Activated T-cell treated with anti-CD3 and anti-CD28 coated beads for 24 hours (primary cell): ENCODE data around the gene ALDOB.

Source experiments
- DNase-seq: peaks from one replicate; pipeline ENCODE4 v3.0.0-alpha.2; 2020; ENCODE audit warnings: low read depth

Gene ALDOB

GRCh38 chr9:101455656-101456240 is 20.2 kb upstream of the ALDOB start:
- no peak for DNase-seq

- no peak for DNase-seq
These were observed 18.4 kb upstream of the ALDOB start for GRCh38 chr9:101453776-101454570.

GRCh38 chr9:101451498-101451897 is 15.9 kb upstream of the ALDOB start:
- no peak for DNase-seq

- no peak for DNase-seq
These were observed 15.4 kb upstream of the ALDOB start for GRCh38 chr9:101450931-101451330.

GRCh38 chr9:101449071-101449721 is 13.6 kb upstream of the ALDOB start:
- DNase-seq, result peak; percentile 29

- DNase-seq, result no peak
These were observed 13.1 kb upstream of the ALDOB start for GRCh38 chr9:101448680-101449070.

- no peak for DNase-seq
These were observed 11.2 kb upstream of the ALDOB start for GRCh38 chr9:101446732-101447131.

- no peak for DNase-seq
These were observed 9.9 kb upstream of the ALDOB start for GRCh38 chr9:101445353-101446029.

- no peak for DNase-seq
These were observed 7.8 kb upstream of the ALDOB start for GRCh38 chr9:101443364-101443771.

GRCh38 chr9:101442736-101443135 is 7.2 kb upstream of the ALDOB start:
- no peak for DNase-seq

GRCh38 chr9:101442318-101442717 is 6.7 kb upstream of the ALDOB start:
- DNase-seq, result no peak

- no peak for DNase-seq
These were observed 5.2 kb upstream of the ALDOB start for GRCh38 chr9:101440714-101441230.

GRCh38 chr9:101438523-101438922 is 2.9 kb upstream of the ALDOB start:
- DNase-seq, result no peak

- no peak for DNase-seq
These were observed 2.2 kb upstream of the ALDOB start for GRCh38 chr9:101437806-101438232.

- no peak for DNase-seq
These were observed 576 bp downstream of the ALDOB start for GRCh38 chr9:101434998-101435397.

GRCh38 chr9:101433229-101433628 is 2.3 kb downstream of the ALDOB start:
- no peak for DNase-seq

GRCh38 chr9:101432740-101433139 is 2.8 kb downstream of the ALDOB start:
- no peak for DNase-seq

- no peak for DNase-seq
These were observed 3.4 kb downstream of the ALDOB start for GRCh38 chr9:101432171-101432570.

- no peak for DNase-seq
These were observed 5.8 kb downstream of the ALDOB start for GRCh38 chr9:101429736-101430135.

GRCh38 chr9:101428909-101429308 is 6.7 kb downstream of the ALDOB start:
- no peak for DNase-seq

GRCh38 chr9:101427957-101428655 is 7.5 kb downstream of the ALDOB start:
- no peak for DNase-seq

- no peak for DNase-seq
These were observed 8.2 kb downstream of the ALDOB start for GRCh38 chr9:101427358-101427757.
